KG1 (cell line): Measurements from ENCODE around the gene LDLRAD2.
"Not testable (repeated sequence)": the region's sequence is repeated elsewhere in the genome, so short reads cannot be mapped to it uniquely, and the experiment has no call there.

Experiments used
- DNase-seq: peaks from one replicate; lab custom pipeline; 2025; lab: John Stamatoyannopoulos, UW

LDLRAD2 gene

DNA sequence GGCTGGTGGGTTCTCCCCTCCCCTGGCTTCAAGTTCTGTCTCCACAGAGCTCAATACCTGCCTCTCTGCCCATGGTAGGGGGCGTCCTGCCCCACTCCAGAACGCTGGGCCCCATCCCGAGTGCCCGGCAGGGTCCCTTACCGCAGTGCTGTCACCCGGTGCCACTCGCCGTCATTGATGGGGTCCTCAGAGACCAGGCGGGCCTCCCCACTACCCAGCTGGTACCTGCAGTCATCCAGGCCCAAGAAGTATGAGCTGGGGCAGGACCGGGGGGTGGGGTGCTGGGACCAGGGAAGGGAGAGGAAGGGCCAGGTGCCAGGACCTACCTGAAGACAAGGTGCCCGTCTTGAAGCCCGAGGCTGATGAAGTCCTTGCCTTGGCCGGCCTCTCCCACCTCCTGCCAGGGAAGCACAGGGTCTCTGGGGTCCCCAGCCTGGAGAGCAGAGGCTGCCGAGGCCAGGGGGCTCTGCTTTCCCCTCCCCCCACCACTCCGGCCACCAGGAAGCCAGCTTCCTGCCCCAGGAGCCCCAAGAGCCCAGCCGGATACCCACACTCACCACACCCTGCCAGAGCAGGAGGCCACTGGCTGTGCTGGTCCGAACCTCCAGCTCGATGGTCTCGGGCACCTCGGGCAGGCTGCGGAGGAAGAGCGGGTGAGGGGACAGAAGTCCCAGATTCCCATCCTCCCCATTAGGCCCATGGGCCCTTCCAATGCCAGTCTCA, 12.1 kb downstream of the LDLRAD2 start:
- DNase-seq, result no peak

DNA sequence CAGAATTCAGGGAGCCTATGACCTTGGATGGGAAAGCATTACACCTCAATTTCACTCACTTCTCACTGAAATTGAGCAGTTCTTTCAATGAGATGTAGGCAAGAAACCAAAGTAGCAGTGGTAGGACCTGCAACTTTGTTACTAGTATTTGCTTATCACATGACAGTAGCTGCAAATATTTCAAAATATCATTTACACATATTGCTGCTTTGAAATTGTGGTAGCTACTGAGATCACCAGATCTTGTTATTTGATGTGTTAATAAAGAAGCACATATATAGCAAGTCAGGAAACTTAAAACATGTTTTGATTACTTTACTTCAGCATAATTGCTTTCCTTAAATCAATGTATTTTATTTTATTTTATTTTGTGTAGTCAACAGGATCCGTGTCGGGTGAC, 12.9 kb downstream of the LDLRAD2 start:
- no peak for DNase-seq

GRCh38 chr1:21825393-21825792, 13.3 kb downstream of the LDLRAD2 start:
- DNase-seq, result no peak

DNA sequence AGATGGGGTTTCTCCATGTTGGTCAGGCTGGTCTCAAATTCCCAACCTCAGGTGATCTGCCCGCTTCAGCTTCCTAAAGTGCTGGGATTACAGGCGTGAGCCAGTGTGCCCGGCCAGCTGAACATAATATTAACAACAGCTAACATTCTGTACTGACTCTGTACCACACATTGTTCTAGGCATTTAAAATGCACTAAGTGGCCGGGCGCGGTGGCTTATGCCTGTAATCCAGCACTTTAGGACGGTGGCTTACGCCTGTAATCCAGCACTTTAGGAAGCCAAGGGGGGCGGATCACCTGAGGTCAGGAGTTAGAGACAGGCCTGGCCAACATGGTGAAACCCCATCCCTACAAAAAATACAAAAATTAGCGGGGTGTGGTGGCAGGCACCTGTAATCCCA, 14.6 kb downstream of the LDLRAD2 start:
- DNase-seq, result not testable (repeated sequence)

- no peak for DNase-seq
Observed at GRCh38 chr1:21827141-21827679, 15.1 kb downstream of the LDLRAD2 start.

DNA sequence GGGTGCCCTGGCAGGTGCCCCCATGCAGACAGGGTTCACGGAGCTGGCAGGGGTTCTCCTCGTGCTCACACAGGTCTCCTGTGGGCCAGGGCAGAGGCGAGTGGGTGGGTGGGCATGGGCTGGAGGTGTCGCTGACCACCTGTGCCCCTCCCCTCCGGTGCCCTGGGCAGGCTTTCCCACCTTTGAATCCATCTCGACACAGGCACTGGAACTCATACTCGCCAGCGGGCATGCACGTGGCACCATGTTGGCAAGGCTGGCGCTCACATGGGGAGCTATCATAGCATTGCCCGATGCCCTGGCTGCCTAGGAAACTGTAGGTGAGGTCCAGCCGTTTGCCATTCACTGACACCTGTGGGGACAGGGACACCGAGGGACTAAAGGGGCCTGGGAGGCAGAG, 16.0 kb downstream of the LDLRAD2 start:
- no peak for DNase-seq

GRCh38 chr1:21828506-21829210, 16.6 kb downstream of the LDLRAD2 start:
- DNase-seq, result no peak

GRCh38 chr1:21829294-21829693, 17.2 kb downstream of the LDLRAD2 start:
- DNase-seq, result no peak

GRCh38 chr1:21830792-21831453, 18.9 kb downstream of the LDLRAD2 start:
- DNase-seq, result no peak

DNA sequence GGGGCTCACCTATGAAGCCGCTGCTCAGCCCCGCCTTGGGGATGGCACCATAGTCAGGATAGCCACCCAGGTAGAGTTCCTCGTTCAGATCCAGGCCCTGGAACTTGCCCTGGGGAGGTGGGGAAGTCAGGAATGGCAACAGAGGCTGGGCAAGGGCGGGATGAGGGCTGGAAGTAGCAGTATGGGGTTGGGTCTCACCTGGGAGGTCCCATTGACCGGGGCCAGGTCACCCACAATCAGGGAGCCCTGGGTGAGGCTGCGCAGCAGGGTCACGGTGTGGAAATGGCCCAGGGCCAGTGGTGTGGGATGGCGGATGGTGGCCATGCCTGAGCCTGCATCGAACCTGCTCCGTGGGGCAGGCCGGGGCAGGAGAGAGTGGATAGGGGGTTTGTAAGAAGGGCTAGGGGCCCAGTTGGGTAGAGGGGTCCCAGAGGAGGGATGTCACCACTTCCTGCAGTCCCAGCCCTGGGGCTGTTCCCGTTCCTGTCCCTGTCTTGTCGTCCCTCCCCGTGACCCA, 19.4 kb downstream of the LDLRAD2 start:
- no peak for DNase-seq

GRCh38 chr1:21833392-21833976, 21.4 kb downstream of the LDLRAD2 start:
- no peak for DNase-seq

DNA sequence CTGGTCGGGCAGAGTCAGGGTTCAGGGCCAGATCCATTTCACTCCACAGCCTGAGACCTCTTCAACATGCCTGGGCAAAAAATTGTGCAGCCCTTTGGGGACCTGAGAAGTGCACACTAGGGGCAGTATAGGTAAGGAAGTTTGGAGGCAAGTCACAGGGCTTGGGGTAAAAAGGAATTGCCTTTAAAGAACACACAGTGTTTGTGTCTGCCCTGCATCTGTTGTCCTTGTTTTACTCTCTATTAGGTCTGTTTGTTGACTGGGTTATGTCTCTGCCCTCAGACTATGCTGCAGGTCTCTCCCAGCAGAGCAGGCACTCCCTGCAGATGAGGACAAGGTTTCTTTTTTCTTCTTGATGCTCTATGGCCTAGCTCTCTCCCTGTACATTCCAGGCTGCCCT, 22.0 kb downstream of the LDLRAD2 start:
- DNase-seq, result no peak

DNA sequence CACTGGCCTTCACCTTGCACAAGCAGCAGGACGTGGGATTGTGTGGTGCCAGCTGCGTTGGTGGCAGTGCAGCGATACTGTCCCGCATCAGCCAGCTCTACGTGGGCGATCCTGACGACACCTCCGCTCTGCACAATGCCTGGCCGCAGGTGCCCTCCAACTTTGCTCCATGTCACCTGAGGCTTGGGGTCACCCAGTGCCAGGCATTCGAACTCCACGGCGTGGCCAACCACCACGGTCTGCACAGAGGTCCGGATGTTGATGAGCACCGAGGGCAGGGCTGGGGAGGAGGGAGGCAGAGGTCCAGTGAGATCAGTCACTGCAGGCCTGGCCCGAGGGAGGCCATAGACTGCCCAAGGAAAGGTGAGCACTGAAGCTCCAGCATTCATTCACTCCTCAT, 22.6 kb downstream of the LDLRAD2 start:
- no peak for DNase-seq

DNA sequence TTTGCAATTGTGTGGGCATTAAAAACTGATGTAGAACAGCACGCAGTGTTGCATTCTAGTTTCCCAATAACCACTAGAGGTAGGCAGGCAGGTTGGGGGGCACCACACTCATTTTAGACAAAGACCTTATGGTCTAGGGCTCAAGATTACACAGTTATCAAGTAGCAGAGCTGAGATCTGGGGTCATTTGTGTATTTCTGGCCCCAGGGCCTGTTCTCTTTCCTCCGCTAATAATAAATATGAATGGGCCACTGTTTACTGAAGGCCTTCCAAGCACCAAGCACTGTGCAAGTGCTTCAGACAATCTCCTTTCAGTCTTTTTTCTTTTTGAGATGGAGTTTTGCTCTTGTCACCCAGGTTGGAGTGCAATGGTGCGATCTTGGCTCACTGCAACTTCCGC, 23.9 kb downstream of the LDLRAD2 start:
- DNase-seq, result no peak

DNA sequence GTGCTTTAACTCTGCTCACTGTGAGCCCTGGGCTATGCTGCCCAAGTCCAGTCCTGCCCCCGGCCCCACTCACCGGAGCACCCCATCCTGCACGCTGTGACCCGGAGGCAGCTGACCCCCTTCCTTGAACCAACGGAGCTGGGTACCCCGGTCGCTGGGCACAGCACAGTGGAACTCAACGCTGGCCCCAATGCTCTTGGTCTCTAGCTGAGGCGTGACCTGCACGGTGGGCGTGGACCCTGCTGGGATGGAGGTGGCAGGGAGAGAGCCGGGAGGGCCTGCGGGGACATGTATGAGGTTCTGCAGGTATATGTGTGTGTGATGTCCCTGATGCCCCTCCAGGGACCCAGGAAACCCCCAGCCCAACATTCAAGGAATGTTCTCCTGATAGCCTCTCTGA, 24.7 kb downstream of the LDLRAD2 start:
- DNase-seq, result no peak

GRCh38 chr1:21837476-21837875, 25.4 kb downstream of the LDLRAD2 start:
- DNase-seq, result no peak

DNA sequence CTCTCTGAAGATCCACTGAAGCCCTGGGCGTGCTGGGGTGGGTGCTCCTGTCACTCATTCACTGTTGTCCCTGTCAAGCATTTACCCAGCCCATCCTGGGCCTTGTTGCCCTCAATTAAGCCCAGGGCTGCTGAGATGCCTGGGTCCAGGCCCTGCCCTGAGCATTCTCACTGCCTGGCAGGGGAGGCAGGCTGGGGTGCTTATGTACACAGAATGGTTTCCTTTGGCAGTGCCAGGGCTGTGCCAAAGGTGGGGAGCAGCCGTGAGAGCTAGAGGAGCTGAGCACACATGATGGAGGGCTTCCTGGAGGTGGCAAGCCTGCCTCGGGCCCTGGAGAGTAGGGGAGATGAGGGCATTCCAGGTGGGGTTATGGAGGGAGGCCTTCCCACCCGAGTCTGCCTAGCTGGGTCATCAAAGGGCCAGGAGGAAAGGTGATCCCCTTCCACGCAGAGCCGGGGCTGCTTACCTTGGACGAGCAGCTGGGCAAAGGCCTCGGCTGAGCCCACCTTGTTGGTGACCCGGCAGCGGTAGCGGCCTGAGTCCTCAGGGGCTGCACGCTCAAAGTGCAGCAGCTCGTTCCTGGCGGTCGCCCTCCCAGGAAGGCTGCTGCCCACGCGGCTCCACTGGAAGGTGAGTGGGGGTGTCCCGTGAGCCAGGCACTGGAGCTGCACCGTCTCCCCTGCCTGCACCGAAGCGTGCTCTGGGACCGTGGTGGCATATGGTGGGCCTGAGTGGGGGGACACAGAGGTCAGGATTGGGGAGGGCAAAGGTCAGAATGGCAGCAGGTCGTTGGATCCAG, 26.5 kb downstream of the LDLRAD2 start:
- no peak for DNase-seq

DNA sequence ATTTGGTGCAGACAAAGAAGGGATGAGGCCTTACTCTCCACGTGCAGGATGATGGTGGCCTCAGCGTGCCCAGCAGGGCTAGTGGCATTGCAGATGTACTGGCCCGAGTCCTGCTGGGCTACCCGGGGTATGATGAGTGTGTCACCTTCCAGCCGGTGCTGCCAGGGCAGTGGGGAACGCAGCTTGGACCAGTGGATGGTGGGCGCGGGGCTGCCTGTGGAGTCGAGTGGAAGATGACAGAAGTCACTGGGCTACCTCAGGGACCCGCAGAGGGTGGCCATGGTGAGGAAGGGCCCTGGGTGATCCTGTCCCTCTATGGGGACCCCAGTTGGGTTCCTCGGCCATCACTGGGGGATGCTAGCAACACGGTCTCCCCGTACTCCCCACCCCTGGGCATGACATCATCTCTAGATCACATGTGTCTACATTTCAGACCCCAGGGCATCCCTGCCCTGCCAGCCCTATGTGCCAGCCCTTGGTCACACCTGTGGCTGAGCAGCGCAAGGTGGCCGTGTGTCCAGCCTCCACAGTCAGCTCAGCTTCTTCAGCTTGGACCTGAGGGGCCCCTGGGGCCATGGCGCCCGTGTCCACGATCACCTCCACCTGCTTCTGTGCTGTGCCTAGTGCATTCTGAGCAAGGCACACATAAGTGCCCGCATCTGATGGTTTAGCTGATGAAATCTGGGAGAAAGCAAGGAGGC, 27.4 kb downstream of the LDLRAD2 start:
- DNase-seq, result no peak

GRCh38 chr1:21840981-21841380, 28.9 kb downstream of the LDLRAD2 start:
- DNase-seq, result no peak

DNA sequence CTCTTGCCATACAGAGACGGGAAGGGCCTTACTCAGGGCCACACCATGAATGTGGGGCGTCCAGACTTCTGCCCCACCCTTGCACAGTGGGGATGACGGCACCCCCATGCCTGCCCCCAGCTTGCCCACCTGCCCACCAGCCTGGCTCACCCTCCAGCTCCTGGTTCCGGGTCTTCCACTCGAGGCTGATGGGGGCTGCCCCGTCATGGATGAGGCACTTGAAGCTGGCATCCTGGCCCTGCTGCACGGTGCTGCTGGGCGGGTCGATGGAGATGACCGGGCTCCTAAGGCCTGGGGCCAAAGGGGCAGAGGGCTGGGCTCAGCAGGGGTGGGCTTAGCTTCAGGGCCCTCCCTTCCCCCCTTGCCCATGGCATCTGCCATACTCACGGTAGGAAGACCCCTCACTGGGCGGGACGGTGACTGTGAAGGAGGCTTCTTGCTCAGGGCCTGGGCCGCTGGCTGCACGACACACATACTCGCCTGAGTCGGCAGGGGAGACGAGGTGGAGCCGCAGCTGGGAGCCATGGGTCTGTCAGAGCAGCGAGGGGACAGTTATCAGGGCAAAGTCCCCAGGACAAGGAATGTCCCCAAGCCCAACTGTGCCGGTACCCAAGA, 29.9 kb downstream of the LDLRAD2 start:
- DNase-seq, result no peak
